HG03439 (cell line): ENCODE data around the gene MYO1H.
"Not testable (repeated sequence)": the region's sequence is repeated elsewhere in the genome, so short reads cannot be mapped to it uniquely, and the experiment has no call there.

ENCODE experiments used
- ATAC-seq: cut with Tn5 transposase; IDR thresholded peaks from one replicate; pipeline ENCODE4 v1.9.1; 2021; ENCODE audit warnings: mild to moderate bottlenecking, moderate library complexity; ENCODE audit not compliant: unreplicated experiment

MYO1H gene

GRCh38 chr12:109394891-109395290 is 47.2 kb downstream of the MYO1H start:
- ATAC-seq: no peak

DNA sequence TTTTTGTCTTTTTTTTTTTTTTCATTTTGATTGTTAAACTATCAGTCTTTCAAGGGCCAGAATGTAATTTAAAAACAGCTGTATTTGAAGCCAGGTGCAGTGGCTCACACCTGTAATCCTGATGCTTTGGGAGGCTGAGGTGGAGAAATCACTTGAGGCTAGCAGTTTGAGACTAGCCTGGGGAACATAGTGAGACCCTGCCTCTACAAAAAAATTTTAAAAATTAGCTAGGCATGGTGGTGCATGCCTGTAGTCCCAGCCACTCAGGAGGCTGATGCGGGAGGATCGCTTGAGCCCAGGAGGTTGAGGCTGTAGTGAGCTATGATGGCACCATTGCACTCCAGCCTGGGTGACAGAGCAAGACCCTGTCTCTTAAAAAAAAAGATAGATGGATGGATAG is 57.1 kb downstream of the MYO1H start:
- ATAC-seq: not testable (repeated sequence)

- ATAC-seq: not testable (repeated sequence)
Observed at GRCh38 chr12:109406147-109406546, 58.4 kb downstream of the MYO1H start.

DNA sequence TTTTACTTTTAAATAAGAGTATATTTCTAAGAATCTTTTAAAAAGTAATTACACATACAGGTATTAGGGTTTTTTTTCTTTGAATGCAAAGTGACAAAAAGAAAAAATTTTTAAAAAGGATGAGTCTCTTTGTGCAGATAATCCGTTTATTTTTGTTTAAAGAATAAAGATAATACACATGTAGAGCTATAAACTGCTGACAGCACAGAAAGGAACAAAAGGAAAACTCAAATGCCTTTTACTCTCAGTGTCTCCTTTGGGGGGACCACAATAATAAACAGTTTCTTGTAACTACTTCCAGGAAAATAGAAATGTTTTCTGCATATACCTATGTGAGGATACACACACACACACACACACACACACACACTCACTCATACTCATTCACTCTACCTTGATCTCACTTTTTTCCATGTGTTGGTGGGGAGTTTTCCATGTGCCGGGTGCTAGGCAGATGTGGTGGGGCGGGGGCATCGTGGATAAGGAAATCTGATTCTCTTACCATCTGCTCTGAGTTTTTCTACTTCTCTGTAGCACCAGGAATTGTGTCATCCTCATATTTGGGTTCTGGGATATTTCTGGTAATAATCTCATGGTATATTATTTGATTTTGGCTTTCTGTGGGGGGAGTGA is 71.3 kb downstream of the MYO1H start:
- no peak for ATAC-seq

DNA sequence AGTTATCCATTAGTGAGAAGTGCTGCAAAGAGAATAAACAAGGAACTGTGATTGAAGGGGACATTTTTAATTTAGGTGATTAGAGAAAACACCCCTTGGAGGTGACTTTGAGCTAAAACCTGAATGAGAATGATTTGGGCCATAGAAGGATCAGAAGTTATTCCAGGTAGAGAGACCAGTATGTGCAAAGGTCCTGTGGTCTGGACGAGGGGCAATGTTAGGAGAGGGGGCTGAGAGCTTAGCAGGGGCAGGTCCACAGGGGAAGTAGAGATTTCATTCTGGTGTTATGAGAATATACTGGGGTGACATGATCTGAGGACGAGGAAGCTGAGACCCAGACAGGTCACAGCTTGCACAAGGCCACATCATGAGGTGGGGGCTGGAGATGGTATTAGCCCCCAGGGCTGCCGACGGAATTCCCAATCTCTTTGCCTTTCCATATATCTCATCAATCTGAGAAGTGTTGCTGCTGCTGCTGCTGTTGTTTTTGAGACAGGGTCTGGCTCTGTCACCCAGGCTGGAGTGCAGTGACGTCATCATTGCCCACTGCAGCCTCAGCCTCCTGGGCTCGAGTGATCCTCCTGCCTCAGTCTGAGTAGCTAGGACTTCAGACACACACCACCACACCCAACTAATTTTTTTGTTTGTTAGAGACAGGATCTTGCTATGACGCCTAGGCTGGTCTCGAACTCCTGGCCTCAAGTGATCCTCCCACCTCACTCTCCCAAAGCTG is 73.8 kb downstream of the MYO1H start:
- no peak for ATAC-seq

GRCh38 chr12:109422251-109422650 is 74.6 kb downstream of the MYO1H start:
- no peak for ATAC-seq

GRCh38 chr12:109423392-109423791 is 75.7 kb downstream of the MYO1H start:
- ATAC-seq: no peak

DNA sequence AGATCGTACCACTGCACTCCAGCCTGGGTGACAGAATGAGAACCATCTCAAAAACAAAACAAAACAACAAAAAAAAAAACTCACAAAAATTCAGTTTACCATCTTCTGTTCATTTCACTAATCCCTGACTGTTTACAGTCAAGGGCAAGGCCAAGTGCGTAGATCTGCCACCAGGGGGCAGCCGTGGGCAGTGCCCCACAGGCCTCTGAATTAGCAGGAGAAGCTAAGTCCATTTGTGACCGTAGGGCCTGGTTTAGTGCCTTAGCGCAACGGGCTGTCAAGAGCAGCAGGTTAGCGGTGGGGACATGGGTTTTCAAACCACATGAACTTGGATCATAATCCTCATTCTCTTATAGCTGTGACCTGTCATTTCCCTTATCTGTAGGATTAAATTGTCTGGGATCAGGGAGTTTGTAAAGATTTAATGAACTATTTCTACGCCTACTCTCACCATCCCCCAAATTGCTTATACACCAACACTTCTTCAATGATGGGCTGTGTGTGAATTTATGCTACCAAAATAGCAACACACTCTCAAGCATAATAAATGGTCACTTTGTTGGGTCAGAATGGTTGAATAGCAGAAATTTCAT is 80.4 kb downstream of the MYO1H start:
- ATAC-seq: no peak

GRCh38 chr12:109428804-109429203 is 81.1 kb downstream of the MYO1H start:
- not testable (repeated sequence) for ATAC-seq

DNA sequence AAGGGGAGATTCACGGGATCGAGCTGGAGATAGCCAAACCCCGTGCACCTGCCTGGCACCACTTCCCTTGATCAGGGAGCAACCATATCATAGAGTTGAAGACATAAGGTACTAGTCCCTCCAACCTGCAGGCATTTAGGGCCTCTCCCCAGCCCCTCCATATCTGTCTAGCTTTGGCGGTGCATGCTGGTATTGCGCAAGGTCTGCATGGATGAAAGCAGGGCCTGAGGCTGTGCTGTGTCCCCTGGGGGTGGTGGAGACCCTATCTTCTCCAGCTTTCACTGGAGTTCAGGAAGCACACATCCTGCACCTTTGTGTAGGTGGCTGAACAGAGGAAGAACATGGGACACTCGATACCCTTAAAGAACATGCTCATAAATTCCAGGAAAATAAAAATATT is 82.5 kb downstream of the MYO1H start:
- ATAC-seq: no peak

GRCh38 chr12:109432431-109432830 is 84.7 kb downstream of the MYO1H start:
- no peak for ATAC-seq

DNA sequence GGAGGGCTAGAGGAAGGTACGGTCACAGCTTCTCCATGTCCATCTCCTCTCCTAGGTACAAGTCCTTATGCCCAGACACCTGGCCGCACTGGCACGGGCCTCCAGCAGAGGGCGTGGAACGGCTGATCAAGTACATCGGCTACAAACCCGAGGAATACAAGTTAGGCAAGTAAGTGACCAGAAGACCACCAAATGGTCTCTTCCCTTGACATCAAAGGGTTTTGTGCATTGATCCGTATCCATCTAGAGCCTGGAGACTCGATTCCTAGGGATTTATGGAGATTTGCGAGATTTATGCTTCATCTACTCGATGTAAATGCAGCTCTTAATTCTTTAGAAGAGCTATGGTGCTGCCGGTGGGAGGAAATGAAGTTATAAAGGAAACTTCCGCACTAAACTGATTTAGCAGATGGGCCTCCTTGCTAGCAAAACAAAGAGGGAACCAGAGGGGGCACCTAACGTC is 85.2 kb downstream of the MYO1H start:
- ATAC-seq: no peak

DNA sequence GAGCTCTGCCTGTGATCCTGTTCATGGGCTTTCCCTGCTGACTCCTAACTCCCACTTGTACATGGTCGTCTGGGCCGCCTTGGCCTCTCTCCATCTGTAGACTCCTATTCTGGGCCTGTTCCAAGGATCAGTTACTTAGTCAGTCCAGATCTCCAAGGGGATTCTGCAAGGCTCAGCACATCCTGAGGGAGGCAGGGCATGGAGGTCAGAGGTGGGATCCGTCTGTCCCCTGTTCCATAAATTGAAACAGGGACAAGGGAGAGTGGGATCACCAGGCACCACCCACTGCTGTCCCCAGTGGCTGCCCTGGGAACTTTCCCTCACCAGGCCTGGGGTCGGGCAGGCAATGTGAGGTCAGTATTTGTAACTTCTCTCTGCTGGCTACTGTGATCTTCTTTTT is 85.9 kb downstream of the MYO1H start:
- no peak for ATAC-seq

DNA sequence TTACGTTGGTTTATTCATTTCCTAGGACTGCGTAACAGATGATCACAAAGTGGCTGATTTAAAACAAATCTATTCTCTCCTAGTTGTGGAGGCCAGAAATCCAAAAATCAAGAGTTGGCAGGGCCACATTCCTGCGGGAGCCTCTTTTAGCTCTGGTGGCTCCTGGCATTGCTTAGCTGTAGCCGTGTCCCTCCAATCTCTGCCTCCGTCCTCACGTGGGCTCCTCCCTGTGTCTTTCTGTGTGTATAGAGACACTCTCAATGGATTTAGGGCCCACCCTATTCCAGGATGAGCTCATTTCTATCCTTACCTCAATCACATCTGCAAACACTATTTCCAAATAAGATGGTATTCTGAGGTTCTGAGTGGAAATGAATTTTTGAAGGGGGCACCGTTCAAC is 86.9 kb downstream of the MYO1H start:
- no peak for ATAC-seq

DNA sequence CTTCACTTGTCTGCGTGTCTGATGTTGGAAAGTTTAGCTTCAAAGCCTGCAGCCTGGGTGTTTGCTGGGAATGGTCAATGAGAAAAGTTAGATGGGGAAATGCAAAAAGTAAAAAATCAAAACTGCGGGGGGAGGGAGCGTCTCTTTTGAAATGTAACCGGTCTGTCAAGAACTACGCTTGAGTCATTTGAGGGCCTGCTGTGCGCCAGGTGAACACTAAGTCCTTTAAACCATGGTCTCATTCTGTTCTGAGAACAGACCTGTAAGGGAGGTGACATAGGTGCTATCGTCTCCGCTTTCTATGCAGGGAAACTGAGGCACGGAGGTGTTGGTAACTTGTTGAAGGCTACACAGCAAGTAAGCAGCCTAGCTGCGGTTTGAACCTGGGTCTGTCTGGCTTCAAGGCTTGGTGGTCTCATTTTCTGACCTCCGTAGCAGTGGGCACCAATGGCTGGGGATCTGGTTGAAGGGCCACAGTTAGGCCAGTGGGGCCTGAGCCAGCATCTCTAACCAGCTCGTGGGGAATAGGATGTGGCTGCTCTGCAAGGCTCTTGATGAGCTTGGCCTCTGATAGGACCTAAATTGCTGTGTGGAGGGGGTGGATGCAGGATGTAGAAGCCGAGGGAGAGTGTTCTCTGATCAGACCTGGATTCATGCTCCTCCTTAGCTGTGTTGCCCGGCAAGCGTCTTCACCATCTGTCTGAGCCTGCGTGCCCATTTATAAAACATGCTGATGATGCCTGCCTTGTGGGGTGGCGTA is 87.9 kb downstream of the MYO1H start:
- no peak for ATAC-seq

DNA sequence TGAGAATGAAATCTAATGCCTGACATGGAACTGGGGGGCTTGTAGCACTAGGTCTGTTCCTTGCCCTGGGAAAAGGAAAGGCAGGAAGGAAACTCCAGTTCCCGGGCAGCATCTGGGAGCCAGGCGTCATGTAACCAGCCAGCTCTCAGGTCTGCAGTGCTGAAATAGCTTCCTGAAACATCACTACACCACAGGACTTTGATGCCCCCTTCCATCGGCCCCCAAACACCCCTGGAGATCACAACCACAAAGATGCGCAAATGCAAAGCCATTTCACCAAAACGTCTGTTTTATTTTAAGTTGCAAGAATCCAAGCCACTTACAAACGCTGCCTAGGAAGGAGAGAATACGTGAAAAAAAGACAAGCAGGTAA is 88.5 kb downstream of the MYO1H start:
- ATAC-seq: no peak

DNA sequence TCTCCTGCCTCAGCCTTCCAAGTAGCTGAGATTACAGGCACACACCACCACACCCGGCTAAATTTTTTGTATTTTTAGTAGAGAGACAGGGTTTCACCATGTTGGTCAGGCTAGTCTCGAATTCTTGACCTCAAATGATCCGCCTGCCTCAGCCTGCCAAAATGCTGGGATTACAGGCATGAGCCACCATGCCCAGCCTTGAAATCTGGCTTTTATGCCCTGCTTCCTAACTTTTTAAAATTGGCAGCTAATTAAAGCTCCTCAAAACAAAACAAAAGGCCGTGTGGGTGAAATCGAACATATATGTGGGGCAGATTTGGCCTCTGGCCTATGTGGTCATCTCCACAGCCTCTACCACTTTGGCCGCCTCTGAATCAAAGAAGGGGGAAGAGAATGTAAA is 91.5 kb downstream of the MYO1H start:
- no peak for ATAC-seq

- ATAC-seq: not testable (repeated sequence)
Observed at GRCh38 chr12:109439951-109440350, 92.3 kb downstream of the MYO1H start.

- no peak for ATAC-seq
Observed at GRCh38 chr12:109440851-109441490, 93.3 kb downstream of the MYO1H start.

- no peak for ATAC-seq
Observed at GRCh38 chr12:109443794-109444193, 96.1 kb downstream of the MYO1H start.

- no peak for ATAC-seq
Observed at GRCh38 chr12:109444259-109444658, 96.6 kb downstream of the MYO1H start.
